ENCODE results near the gene AK5. TPM values are rescaled to one million over a fixed set of nuclear protein-coding genes. Genes with fewer than 3 reads are reported as not detected.

The AK5 gene
- total RNA-seq, 1 donor from 2014 or later, result 1.0 TPM

DNA sequence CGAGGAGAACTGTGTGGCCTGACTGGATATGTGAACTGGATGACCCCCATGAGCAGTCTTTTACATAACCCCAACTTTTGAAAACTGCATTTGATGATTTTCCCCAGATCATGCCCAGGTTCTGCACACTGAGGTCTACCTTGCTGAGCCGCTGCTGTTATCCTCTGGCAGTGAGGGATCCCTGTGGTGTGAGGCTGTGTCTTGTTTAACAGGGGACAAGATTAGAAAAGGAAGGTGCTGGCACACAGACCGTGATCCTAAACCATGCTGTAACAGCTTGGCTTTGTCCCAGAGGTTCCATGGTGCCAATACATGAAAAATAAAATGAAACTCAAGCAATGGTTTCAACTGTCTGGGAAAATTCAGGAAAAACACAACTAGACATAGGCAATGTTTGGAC is 266.5 kb downstream of the AK5 start:
- H3K27ac ChIP-seq, result no peak overlapping the region
- ATAC-seq, result no peak

DNA sequence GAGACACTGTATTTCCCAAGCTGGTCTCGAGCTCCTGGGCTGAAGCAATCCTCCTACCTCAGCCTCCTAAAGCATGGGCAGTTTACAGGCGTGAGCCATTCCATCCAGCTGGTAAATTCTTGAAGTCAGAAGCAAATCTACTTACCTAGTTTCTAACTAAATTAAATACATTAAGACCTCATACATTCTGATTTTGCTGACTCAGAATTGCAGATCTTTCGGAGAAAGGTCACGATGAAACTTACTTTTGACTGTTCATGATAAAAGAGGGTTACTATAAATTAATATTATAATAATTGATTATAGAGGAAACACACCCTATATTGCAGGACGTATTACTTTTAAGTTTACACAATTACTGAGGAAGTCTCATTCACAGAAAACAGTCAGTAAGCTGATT is 268.3 kb downstream of the AK5 start:
- intact Hi-C loops (cut with DNase I), result no loop called here
- no peaks in the 10 kb centered on the region for H3K36me3 ChIP-seq
- TF ChIP-seq, protein P1, sequence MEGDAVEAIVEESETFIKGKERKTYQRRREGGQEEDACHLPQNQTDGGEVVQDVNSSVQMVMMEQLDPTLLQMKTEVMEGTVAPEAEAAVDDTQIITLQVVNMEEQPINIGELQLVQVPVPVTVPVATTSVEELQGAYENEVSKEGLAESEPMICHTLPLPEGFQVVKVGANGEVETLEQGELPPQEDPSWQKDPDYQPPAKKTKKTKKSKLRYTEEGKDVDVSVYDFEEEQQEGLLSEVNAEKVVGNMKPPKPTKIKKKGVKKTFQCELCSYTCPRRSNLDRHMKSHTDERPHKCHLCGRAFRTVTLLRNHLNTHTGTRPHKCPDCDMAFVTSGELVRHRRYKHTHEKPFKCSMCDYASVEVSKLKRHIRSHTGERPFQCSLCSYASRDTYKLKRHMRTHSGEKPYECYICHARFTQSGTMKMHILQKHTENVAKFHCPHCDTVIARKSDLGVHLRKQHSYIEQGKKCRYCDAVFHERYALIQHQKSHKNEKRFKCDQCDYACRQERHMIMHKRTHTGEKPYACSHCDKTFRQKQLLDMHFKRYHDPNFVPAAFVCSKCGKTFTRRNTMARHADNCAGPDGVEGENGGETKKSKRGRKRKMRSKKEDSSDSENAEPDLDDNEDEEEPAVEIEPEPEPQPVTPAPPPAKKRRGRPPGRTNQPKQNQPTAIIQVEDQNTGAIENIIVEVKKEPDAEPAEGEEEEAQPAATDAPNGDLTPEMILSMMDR (IDR thresholded peaks at IDR 0.05), result no peak
- no peak for DNase-seq
- H3K27me3 ChIP-seq (ENCODE audit: low read depth), result no peaks in the 10 kb centered on the region
- ATAC-seq, result no peak
- no peak overlapping the region for H3K27ac ChIP-seq
- H3K9me3 ChIP-seq, result no peaks in the 10 kb centered on the region
- H3K4me3 ChIP-seq, result no peak overlapping the region
- no peaks in the 10 kb centered on the region for H3K4me1 ChIP-seq

More for the DNA sequence above, 266.5 kb downstream of the AK5 start:
- Histone ChIP-seq H3K4me1 (no peaks in the 10 kb centered on the region), H3K4me3 (no peak overlapping the region), H3K9me3 (no peaks in the 10 kb centered on the region), H3K27me3 (ENCODE audit: low read depth) (no peaks in the 10 kb centered on the region), H3K36me3 (no peaks in the 10 kb centered on the region)
- intact Hi-C loops (cut with DNase I), result no loop called here
- no peak for DNase-seq
- TF ChIP-seq, protein P1 (IDR thresholded peaks at IDR 0.05), result no peak

DNA sequence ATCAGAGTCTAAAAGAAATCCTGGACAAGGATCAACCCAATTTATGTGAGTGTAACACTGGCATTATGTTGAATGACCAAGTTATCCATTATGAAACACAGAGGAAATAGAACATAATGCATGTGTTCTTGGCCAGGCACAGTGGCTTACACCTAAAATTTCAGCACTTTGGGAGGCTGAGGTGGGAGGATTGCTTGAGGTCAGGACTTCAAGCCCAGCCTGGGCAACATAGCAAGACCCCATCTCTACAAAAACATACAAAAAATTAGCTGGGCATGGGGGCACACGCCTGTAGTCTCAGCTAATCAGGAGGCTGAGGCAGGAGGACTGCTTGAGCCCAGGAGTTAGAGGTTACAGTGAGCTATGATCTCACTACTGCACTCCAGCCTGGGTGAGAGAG is 270.8 kb downstream of the AK5 start:
- Histone ChIP-seq H3K4me3 (no peak overlapping the region), H3K4me1 (no peaks in the 10 kb centered on the region), H3K9me3 (no peaks in the 10 kb centered on the region), H3K36me3 (no peaks in the 10 kb centered on the region), H3K27ac (no peak overlapping the region), H3K27me3 (ENCODE audit: low read depth) (no peaks in the 10 kb centered on the region)
- no peak for DNase-seq
- ATAC-seq, result no peak
- TF ChIP-seq, protein P1 (IDR thresholded peaks at IDR 0.05), result no peak
- intact Hi-C loops (cut with DNase I), result no loop called here

DNA sequence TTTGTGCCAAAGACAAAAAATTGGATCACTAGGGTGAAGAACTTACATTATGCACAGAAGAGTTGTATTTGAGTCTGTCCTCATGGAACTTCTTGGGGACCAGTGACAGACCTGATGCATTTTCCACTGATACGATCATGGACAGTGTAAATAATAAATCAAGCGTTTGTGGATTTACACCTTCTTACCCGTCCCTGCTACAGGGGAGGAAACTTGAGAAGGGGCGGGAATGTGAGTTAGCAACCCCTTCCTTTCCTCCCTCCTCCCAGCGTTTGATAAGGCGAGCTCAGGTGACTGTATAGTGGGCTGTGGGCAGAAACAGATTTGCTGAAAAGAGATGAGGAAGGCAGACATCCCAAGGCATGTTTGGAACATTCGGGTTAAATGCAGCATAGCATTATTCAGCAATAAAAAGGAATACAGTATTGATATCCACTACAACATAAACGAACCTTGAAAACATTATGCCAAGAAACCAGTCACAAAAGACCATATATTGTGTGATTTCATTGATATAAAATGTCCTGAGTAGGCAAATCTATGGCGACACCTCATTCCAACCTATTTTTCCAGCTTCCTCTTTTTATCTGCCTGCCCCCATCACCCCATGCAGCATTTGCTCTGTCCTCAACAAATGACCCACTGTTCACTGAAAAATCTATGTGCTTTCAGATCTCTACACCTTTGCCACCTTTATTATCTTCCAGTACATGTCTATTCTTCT is 271.9 kb downstream of the AK5 start:
- H3K9me3 ChIP-seq, result no peaks in the 10 kb centered on the region
- H3K4me3 ChIP-seq, result no peak overlapping the region
- H3K36me3 ChIP-seq, result no peaks in the 10 kb centered on the region
- DNase-seq (no peak), ATAC-seq (no peak)
- no peaks in the 10 kb centered on the region for H3K4me1 ChIP-seq
- H3K27ac ChIP-seq, result no peak overlapping the region
- no peaks in the 10 kb centered on the region for H3K27me3 ChIP-seq (ENCODE audit: low read depth)
- intact Hi-C loops (cut with DNase I), result no loop called here
- TF ChIP-seq, protein P1 (IDR thresholded peaks at IDR 0.05), result no peak

DNA sequence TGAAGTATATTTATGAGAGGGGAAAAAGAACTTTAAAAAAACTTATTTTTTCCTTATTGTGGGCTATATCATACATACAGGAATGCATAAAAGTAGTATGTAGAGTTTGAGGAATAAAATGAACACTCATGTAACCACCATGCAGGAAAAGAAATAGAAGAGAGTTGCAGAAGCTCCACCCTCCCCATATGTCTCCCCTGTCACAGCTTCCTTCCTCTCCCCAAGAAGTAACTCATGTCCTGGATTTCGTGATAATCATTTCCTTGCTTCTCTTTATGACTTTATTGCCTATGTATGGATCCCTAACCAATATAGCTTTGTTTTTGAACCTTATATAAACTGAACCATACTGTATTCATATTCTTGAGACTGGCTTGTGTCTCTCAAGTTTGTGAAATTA is 274.2 kb downstream of the AK5 start:
- TF ChIP-seq, protein P1 (IDR thresholded peaks at IDR 0.05), result no peak
- intact Hi-C loops (cut with DNase I), result no loop called here

More for the DNA sequence above, 274.2 kb downstream of the AK5 start:
- no peaks in the 10 kb centered on the region for H3K9me3 ChIP-seq
- H3K27me3 ChIP-seq (ENCODE audit: low read depth), result no peaks in the 10 kb centered on the region
- H3K4me3 ChIP-seq, result no peak overlapping the region
- H3K27ac ChIP-seq, result no peak overlapping the region
- no peaks in the 10 kb centered on the region for H3K4me1 ChIP-seq
- ATAC-seq (no peak), DNase-seq (no peak)
- H3K36me3 ChIP-seq, result peaks cover 10% of the 10 kb centered on the region
